Glomerular visceral epithelial cell (primary cell): Measurements from ENCODE around the gene ECHS1.
A peak's percentile ranks its signal among the peaks of the same experiment; 100 is the strongest.

Experiments
- DNase-seq: peaks from one replicate; pipeline ENCODE4 v3.0.0-alpha.2; 2016; ENCODE audit errors: extremely low spot score

Gene ECHS1

DNA sequence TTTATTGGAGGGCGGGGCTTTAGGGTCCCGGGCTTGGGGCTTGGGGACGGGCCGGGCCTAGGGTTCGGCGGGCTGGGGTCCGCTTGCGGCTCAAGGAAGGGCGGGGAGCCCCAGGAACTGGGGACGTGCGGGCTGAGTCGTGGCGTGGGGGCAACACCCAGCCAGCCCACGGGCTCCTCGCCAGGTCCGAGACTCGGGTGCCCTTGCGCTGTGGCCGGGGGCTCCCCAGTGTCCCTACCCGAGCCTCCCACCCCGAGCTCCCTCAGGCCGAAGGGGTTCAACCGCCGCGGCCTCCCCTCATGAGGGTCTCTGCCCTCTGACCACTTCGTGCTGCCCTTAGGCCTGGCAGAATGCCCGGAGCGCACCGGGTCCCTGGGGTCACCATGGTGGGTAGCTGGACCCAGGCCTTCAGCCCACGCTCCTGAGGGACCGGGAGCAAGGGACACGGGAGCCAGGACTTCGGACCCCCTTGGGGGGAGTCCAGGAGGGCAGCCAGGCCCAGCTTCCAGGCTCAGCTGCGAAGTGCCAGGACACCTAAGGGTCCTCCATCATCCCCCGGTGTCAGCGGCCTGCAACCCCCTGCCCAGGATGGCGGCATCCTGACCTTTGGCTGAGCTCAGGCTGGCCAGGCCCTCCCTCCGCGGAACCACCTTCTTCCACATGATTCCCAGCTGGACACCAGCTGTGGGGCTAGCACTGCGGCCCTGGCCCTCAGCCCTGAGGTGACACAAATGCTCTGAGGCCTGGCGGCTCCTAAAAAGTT lies 14.8 kb downstream of the ECHS1 start:
- DNase-seq, result no peak

DNA sequence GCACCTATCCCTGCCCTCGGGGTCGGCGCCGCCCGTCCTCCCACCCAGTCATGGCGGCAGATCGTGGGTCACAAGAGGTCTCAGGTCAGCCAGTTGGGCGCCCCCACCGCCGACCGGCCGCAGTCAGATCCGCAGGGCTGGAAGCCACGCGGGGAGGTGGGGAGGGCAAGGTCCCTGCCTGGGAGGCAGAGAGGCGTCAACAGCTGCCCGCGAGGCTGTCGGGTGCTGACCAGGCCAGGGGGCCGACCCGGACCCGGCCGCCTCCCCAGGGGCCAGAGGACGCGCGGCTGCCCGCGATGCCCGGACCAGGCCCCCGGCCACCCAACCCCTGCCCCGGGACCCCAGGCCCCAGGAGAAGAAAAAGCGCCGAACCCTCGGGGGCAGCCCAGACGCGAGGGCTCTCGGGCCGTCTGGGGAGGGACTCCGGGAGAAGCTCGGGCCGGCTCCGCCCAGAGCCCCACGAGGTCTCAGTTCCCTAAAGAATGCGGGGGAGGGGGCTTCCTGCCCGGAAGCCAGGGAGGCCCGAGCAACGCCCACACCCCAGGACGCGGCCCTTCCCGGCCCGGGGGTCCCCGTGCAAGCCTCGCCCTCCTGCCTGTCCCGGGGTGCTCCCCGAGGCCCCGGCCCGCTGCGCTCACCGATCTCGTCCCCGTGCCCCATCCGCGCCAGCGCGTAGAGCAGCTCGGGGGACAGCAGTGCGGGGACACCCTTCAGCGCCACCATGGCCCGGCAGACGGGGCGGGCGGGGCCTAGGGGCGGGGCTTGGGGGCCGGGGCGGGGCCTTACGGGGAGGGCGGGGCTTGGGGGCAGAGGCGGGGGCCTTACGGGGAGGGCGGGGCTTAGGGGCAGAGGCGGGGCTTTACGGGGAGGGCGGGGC lies 15.6 kb downstream of the ECHS1 start, which contains the start of gene FUOM:
TSS of gene FUOM (minus strand) at position 735 of the 877 bp plus-strand sequence. CDS start at position 723, 12 bp downstream.
- DNase-seq, result peak; percentile 66

GRCh38 chr10:133356549-133357284 lies 16.4 kb downstream of the ECHS1 start:
- DNase-seq, result no peak

DNA sequence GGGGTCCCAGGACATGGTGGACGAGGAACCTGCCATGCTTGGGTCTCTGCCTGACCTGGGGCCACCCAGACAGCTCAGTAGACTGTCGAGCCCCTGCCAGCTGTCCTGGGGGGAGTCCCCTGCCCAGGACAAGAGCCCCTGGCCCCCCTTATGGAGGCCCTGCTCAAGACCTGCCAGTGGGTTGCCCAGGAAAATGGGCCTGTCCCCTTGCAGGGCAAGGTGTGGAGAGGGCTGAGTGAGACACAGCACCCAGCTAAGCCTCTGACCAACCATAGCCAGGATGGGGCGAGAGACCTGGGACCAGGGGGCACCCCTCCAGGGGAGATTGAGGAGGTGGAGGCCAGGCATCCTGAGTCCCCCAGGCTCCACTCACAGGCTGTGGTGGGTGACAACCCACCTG lies 17.2 kb downstream of the ECHS1 start:
- no peak for DNase-seq

- DNase-seq, result no peak
Measured at GRCh38 chr10:133355266-133355665, 17.9 kb downstream of the ECHS1 start.

GRCh38 chr10:133354672-133355240 lies 18.4 kb downstream of the ECHS1 start:
- DNase-seq, result no peak

- DNase-seq, result no peak
Measured at GRCh38 chr10:133353988-133354605, 19.1 kb downstream of the ECHS1 start.

- DNase-seq, result no peak
Measured at GRCh38 chr10:133353202-133353959, 19.8 kb downstream of the ECHS1 start.

DNA sequence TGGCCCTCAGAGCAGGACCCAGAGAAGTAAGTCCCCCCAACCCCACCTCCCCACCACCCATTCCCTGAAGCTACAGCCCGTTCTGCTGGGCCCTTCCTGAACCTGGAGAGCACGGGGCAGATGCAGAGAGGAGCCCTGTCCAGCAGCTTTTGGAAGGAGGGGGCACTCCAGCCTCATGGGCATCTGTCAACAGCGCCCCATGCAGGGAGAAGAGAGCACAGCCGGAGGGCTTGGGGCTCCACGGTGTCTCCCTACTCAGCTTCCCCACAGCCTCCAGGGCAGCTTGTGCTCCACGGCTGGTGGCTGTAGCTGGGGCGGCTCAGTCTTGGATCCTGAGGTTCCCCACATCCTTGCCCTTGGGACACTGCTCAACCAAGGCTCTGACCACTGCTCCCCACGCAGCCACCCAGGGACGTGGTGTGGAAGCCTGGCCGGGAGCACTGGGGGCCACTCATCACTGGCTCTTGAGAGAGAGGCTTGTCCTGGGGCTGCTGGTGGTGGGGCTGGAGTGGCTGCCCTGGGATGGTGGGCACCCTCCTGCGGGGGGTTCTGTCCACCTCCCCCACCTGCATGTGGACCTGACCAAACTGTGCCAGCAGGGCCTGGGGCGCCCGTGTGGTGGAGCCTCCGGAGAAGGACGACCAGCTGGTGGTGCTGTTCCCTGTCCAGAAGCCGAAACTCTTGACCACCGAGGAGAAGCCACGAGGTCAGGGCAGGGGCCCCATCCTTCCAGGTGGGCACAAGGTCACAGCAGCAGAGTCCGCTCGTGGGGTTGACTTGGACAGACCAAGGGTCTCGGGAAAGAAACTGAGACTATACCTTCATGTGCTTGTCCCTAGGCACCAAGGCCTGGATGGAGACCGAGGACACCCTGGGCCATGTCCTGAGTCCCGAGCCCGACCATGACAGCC lies 21.5 kb downstream of the ECHS1 start:
- DNase-seq, result no peak

- no peak for DNase-seq
Measured at GRCh38 chr10:133350950-133351329, 22.2 kb downstream of the ECHS1 start.

- DNase-seq, result no peak
Measured at GRCh38 chr10:133350283-133350949, 22.7 kb downstream of the ECHS1 start.

DNA sequence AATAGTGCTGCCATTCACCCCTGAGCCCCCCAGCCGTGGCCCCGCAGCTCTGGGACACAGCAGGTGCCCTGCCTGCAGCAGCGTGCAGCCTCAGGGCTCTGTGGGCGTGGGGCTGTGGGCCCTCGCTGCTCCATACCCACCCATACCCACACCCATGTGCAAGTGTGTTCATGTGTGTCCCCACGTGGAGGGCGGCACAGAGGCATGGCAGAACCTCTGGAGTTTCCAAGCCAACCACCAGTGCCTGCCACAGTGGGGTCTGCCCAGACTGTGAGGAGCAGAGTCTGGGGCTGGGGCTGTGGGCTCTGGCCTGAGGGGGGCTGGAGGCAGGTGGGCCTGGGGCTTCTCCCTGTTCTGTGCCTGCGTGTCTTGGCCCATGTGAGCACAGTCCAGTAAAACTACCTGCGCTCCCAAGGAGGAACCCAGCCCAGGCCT lies 23.6 kb downstream of the ECHS1 start:
- DNase-seq, result no peak

GRCh38 chr10:133349160-133349568 lies 24.0 kb downstream of the ECHS1 start:
- DNase-seq, result no peak

DNA sequence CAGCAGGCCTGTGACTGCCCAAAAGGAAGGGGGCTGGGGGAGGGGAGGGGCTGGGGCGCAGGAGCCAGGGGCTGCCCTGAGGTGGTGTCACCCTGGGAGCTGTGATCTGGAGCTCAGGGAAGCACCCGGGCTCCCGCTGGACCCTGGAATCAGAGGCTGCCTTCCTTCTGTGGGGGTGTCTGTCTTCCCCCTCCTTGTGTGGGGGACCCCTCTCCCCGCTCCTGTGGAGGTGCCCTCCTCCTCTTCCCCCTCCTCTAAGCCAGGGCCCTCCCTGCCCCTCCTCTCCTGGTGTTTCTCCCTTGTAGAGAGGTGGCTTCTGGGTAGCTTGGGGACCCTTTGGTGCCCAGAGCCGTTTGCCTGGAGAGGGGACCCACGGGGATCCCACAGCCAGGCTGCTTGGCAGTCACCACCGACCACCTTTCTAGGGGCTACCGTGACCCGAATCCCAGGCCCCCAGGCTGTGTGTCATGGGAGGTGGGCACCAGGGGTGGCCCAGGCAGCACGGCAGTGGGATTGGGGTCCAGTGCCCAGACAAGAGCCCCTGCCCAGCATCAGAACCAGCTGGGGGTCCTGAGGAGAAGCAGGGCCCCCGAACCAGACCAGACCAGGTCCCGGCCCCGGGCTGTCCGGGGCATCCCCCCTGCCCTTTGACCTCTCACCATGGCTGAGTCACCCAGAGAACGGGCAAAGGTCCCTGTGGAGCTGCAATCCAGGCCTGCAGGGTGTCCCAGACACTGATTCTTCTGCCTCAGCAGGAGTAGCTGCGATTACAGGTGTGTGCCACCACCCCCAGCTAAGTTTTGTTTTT lies 25.2 kb downstream of the ECHS1 start:
- no peak for DNase-seq

- DNase-seq, result no peak
Measured at GRCh38 chr10:133346413-133346812, 26.7 kb downstream of the ECHS1 start.

DNA sequence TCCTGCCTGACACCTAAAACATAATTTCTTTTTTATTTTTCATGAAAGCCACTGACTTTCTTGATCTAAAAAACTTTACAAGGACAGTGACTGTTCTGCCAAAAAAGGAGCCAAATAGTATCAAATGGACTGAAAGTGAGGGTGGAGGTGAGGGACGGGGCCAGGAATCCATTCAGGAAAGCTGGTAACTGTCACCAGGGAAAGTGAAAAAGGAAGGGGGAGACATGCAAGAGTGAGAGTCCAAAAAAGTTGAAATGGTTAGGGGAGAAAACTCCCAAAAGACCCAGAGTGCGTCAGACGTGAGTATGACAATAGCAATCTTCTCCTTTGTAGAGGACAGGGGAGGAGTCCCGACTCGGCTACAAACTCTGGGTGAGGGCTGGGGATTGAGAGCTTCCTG lies 28.9 kb downstream of the ECHS1 start:
- DNase-seq, result no peak

DNA sequence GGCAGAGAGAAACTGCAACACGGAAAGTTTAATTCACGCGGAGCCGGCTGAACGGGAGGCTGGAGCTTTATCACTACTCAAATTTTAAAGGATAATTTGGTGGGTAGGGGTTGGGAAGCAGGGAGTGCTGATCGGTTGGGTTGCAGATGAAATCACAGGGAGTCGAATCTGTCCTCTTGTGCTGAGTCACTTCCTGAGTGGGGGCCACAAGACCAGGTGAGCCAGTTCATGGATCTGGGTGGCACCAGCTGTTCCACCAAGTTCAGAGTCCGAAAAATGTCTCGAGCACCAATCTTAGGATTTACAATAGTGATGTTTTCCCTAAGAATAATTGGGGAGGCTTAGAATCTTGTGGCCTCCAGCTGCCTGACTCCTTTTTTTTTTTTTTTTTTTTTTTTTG lies 29.6 kb downstream of the ECHS1 start:
- no peak for DNase-seq

DNA sequence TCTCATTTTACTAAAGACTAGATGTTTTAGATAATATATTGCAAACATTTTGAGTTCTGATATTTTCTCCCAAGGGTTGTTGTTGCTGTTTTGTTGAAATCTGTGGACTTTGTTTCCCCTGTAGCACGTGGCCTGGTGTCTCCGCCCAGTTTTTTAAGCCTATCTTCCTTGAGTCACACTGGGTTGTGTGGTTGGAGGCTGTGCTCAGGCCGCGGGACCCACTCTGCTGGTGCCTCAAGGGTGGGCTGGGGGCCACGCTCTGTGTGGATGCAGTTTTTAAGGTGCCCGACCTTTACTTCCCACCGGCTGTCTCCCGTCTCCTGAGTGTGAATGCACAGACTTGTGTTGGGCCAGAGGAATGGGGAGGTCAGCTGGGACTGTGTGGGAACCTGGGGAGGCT lies 30.2 kb downstream of the ECHS1 start:
- DNase-seq, result no peak
